Neural cell (in vitro differentiated cells): Measurements from ENCODE around the gene GDNF.

Experiments used
- EP300 ChIP-seq: fragments of 450-650 bp; conservative IDR thresholded peaks from 2 replicates; pipeline ENCODE4 v1.6.1; 2014; ENCODE audit warnings: antibody characterized with exemption, mild to moderate bottlenecking, moderate library complexity; ENCODE audit not compliant: poor library complexity, severe bottlenecking
- EZH2 ChIP-seq: fragments of 200-600, 300-800 bp; shearing (Covaris generic), sonication (generic); IDR thresholded peaks from 2 replicates; pipeline ENCODE4 v1.6.1; 2014; ENCODE audit warnings: antibody characterized with exemption, low read length, borderline replicate concordance, mild to moderate bottlenecking; ENCODE audit not compliant: insufficient read depth, poor library complexity, severe bottlenecking
- MXI1 ChIP-seq: fragments of 450-650 bp; conservative IDR thresholded peaks from 2 replicates; pipeline ENCODE4 v1.6.1; 2014; ENCODE audit warnings: antibody characterized with exemption, mild to moderate bottlenecking; ENCODE audit not compliant: poor library complexity, severe bottlenecking
- POLR2AphosphoS5 ChIP-seq: IDR thresholded peaks from 2 replicates; pipeline ENCODE4 v1.6.1; 2012
- RAD21 ChIP-seq: fragments of 450-650 bp; conservative IDR thresholded peaks from 2 replicates; pipeline ENCODE4 v1.6.1; 2014; ENCODE audit warnings: antibody characterized with exemption, mild to moderate bottlenecking, moderate library complexity
- SMC3 ChIP-seq: fragments of 450-650 bp; conservative IDR thresholded peaks from 2 replicates; pipeline ENCODE4 v1.6.1; 2014; ENCODE audit warnings: antibody characterized with exemption, mild to moderate bottlenecking, moderate library complexity; ENCODE audit not compliant: poor library complexity
- TAF1 ChIP-seq: IDR thresholded peaks from 2 replicates; pipeline ENCODE4 v1.6.1; 2012; ENCODE audit warnings: low read depth
- TF ChIP-seq, protein P1 (sequence below): fragments of 450-650 bp; IDR thresholded peaks from 2 replicates; pipeline ENCODE4 v1.5.1; 2014; ENCODE audit warnings: antibody characterized with exemption, mild to moderate bottlenecking, moderate library complexity; ENCODE audit not compliant: poor library complexity, severe bottlenecking
- TF ChIP-seq, protein P2 (sequence below): IDR thresholded peaks from 2 replicates; pipeline ENCODE4 v1.6.1; 2012; ENCODE audit warnings: borderline replicate concordance

DNA sequence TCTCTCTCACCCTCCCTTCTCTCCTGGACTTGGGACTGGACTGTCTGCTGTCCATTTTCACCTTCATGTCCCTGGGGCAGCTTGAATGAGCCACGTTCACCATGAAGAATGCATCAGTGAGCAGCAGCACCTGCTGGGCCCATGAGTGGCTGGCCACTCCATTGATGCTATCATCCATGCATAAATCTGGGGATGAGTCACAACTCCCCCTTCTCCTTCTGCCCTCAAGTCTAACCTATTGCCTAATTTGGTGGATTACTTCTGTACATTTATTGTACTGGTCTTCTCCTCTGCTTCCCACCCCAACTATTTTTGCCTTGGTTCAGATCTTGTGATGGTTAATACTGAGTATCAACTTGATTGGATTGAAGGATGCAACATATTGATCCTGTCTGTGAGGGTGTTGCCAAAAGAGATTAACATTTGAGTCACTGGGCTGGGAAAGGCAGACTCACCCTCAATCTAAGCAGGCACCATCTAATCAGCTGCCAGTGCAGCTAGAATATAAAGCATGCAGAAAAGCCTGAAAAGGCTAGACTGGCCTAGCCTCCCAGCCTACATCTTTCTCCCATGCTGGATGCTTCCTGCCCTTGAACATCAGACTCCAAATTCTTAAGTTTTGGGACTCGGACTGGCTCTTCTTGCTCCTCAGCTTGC lies 46.7 kb downstream of the GDNF start:
- TF ChIP-seq SMC3 (no peak), EP300 (no peak), EZH2 (no peak), POLR2AphosphoS5 (no peak), MXI1 (no peak), RAD21 (no peak), TAF1 (no peak)
- TF ChIP-seq, protein P1, sequence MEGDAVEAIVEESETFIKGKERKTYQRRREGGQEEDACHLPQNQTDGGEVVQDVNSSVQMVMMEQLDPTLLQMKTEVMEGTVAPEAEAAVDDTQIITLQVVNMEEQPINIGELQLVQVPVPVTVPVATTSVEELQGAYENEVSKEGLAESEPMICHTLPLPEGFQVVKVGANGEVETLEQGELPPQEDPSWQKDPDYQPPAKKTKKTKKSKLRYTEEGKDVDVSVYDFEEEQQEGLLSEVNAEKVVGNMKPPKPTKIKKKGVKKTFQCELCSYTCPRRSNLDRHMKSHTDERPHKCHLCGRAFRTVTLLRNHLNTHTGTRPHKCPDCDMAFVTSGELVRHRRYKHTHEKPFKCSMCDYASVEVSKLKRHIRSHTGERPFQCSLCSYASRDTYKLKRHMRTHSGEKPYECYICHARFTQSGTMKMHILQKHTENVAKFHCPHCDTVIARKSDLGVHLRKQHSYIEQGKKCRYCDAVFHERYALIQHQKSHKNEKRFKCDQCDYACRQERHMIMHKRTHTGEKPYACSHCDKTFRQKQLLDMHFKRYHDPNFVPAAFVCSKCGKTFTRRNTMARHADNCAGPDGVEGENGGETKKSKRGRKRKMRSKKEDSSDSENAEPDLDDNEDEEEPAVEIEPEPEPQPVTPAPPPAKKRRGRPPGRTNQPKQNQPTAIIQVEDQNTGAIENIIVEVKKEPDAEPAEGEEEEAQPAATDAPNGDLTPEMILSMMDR, result no peak
- TF ChIP-seq, protein P2, sequence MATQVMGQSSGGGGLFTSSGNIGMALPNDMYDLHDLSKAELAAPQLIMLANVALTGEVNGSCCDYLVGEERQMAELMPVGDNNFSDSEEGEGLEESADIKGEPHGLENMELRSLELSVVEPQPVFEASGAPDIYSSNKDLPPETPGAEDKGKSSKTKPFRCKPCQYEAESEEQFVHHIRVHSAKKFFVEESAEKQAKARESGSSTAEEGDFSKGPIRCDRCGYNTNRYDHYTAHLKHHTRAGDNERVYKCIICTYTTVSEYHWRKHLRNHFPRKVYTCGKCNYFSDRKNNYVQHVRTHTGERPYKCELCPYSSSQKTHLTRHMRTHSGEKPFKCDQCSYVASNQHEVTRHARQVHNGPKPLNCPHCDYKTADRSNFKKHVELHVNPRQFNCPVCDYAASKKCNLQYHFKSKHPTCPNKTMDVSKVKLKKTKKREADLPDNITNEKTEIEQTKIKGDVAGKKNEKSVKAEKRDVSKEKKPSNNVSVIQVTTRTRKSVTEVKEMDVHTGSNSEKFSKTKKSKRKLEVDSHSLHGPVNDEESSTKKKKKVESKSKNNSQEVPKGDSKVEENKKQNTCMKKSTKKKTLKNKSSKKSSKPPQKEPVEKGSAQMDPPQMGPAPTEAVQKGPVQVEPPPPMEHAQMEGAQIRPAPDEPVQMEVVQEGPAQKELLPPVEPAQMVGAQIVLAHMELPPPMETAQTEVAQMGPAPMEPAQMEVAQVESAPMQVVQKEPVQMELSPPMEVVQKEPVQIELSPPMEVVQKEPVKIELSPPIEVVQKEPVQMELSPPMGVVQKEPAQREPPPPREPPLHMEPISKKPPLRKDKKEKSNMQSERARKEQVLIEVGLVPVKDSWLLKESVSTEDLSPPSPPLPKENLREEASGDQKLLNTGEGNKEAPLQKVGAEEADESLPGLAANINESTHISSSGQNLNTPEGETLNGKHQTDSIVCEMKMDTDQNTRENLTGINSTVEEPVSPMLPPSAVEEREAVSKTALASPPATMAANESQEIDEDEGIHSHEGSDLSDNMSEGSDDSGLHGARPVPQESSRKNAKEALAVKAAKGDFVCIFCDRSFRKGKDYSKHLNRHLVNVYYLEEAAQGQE, result no peak
